ENCODE results near the gene CYP21A2. TPM values are rescaled to one million over a fixed set of nuclear protein-coding genes. Genes with fewer than 3 reads are reported as not detected.

The CYP21A2 gene
- total RNA-seq, 1 donor from 2014 or later: 2.0 TPM

Other genes with a start within 250 kb of the CYP21A2 start
- gene VARS1, start 242.7 kb upstream of the CYP21A2 start, total RNA-seq: 35.0 TPM
- 24.0 TPM for gene LSM2, start 231.4 kb upstream of the CYP21A2 start, total RNA-seq
- gene HSPA1L, start 223.1 kb upstream of the CYP21A2 start, total RNA-seq: 2.4 TPM
- 296 TPM for gene HSPA1A, start 222.9 kb upstream of the CYP21A2 start, total RNA-seq
- 221 TPM for gene HSPA1B, start 210.7 kb upstream of the CYP21A2 start, total RNA-seq
- 19.4 TPM for gene NEU1, start 175.6 kb upstream of the CYP21A2 start, total RNA-seq
- gene SLC44A4, start 159.4 kb upstream of the CYP21A2 start, total RNA-seq: not detected
- 14.5 TPM for gene EHMT2, start 140.7 kb upstream of the CYP21A2 start, total RNA-seq
- 5.2 TPM for gene ZBTB12, start 136.3 kb upstream of the CYP21A2 start, total RNA-seq
- gene C2, start 110.7 kb upstream of the CYP21A2 start, total RNA-seq: 5.1 TPM
- 5.0 TPM for gene CFB, start 92.3 kb upstream of the CYP21A2 start, total RNA-seq
- gene NELFE, start 79.4 kb upstream of the CYP21A2 start, total RNA-seq: 46.7 TPM
- 33.2 TPM for gene SKIC2, start 79.2 kb upstream of the CYP21A2 start, total RNA-seq
- 14.0 TPM for gene DXO, start 66.3 kb upstream of the CYP21A2 start, total RNA-seq
- gene C4A, start 56.4 kb upstream of the CYP21A2 start, total RNA-seq: 131 TPM
- gene C4B, start 23.6 kb upstream of the CYP21A2 start, total RNA-seq: 92.4 TPM
- gene TNXB, start 70.9 kb downstream of the CYP21A2 start, total RNA-seq: 59.9 TPM
- 40.8 TPM for gene ATF6B, start 89.8 kb downstream of the CYP21A2 start, total RNA-seq
- 1.9 TPM for gene FKBPL, start 91.9 kb downstream of the CYP21A2 start, total RNA-seq
- gene PRRT1, start 113.5 kb downstream of the CYP21A2 start, total RNA-seq: 0.83 TPM
- 15.6 TPM for gene PPT2, start 115.7 kb downstream of the CYP21A2 start, total RNA-seq
- 5.1 TPM for gene EGFL8, start 126.2 kb downstream of the CYP21A2 start, total RNA-seq
- gene AGPAT1, start 137.7 kb downstream of the CYP21A2 start, total RNA-seq: 47.2 TPM
- gene RNF5, start 140.0 kb downstream of the CYP21A2 start, total RNA-seq: 60.7 TPM
- gene AGER, start 145.8 kb downstream of the CYP21A2 start, total RNA-seq: 3.5 TPM
- gene PBX2, start 151.8 kb downstream of the CYP21A2 start, total RNA-seq: 46.9 TPM
- 6.9 TPM for gene GPSM3, start 154.2 kb downstream of the CYP21A2 start, total RNA-seq
- gene NOTCH4, start 185.7 kb downstream of the CYP21A2 start, total RNA-seq: 31.2 TPM